Mesodermal cell (in vitro differentiated cells): ENCODE results near the gene SLC6A6.

Experiments
- H3K27ac ChIP-seq: 2 replicates; pipeline ENCODE4 v1.7.0; 2013; ENCODE audit warnings: mild to moderate bottlenecking, low read depth, low read length, moderate library complexity; ENCODE audit not compliant: severe bottlenecking
- H3K36me3 ChIP-seq: 2 replicates; pipeline ENCODE4 v1.7.1; 2013; ENCODE audit warnings: mild to moderate bottlenecking, low read length, moderate library complexity; ENCODE audit not compliant: control insufficient read depth, insufficient read depth
- H3K4me1 ChIP-seq: one replicate; pipeline ENCODE4 v1.7.1; 2013; ENCODE audit warnings: mild to moderate bottlenecking, low read length; ENCODE audit not compliant: insufficient read depth, control insufficient read depth, poor library complexity, severe bottlenecking
- H3K4me3 ChIP-seq: 2 replicates; pipeline ENCODE4 v1.7.0; 2013; ENCODE audit warnings: low read length, control low read depth, mild to moderate bottlenecking; ENCODE audit not compliant: insufficient read depth, poor library complexity, severe bottlenecking; ENCODE audit errors: extremely low read depth
- H3K9me3 ChIP-seq: 2 replicates; pipeline ENCODE4 v1.7.1; 2013; ENCODE audit warnings: mild to moderate bottlenecking, low read length, moderate library complexity; ENCODE audit not compliant: control insufficient read depth
- WGBS, 2 experiments: methylation state at CpG; one replicate each; pipeline ENCODE4 v1.1.5; 2013; ENCODE audit warnings: missing lambda C conversion rate in 2 of 2; ENCODE audit not compliant: insufficient coverage in 2 of 2; 5-methylcytosine and 5-hydroxymethylcytosine counted together

Gene SLC6A6

DNA sequence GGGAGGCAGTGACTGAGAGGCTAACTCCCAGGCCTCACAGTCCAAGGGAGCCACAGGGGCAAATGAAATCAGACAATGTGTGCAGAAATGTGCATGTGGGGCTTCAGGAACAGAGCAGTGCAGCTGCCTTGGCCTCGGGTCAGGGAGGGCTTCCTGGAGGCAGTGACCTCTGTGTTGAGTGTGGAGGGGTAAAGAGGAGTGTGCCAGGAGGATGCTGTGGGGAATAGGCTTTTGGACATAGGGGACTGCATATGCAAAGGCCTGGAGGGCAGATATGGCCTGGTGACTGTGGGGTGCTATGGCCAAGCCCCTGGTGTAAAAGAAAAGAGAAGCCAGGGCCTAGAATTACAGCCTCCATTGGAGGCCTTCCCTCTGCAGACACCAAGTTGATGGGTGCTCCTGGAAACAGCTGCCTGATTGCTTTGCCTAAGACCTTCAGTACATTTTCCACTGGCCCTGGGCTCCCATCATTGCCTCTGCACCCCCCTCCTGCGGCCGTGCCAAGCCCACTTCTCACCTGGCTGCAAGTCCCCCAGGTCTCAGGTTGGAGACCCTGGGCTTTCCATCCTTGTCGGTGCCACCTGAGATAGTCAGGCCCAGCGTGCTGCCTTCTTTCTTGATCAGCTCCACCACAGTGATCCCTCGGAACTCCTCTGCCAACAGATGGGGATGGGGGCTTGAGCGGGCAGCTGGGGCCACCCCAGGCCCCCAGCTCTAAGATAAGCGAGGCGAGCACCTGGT, 122.7 kb downstream of the SLC6A6 start:
- Histone ChIP-seq H3K27ac (no peak overlapping the region), H3K4me3 (no peak overlapping the region), H3K36me3 (no peaks in the 10 kb centered on the region), H3K9me3 (no peaks in the 10 kb centered on the region), H3K4me1 (peaks cover 10% of the 10 kb centered on the region)
- 72 to 75% methylated on average over 4 to 8 of the region's 9 CpGs for WGBS, 2 experiments

DNA sequence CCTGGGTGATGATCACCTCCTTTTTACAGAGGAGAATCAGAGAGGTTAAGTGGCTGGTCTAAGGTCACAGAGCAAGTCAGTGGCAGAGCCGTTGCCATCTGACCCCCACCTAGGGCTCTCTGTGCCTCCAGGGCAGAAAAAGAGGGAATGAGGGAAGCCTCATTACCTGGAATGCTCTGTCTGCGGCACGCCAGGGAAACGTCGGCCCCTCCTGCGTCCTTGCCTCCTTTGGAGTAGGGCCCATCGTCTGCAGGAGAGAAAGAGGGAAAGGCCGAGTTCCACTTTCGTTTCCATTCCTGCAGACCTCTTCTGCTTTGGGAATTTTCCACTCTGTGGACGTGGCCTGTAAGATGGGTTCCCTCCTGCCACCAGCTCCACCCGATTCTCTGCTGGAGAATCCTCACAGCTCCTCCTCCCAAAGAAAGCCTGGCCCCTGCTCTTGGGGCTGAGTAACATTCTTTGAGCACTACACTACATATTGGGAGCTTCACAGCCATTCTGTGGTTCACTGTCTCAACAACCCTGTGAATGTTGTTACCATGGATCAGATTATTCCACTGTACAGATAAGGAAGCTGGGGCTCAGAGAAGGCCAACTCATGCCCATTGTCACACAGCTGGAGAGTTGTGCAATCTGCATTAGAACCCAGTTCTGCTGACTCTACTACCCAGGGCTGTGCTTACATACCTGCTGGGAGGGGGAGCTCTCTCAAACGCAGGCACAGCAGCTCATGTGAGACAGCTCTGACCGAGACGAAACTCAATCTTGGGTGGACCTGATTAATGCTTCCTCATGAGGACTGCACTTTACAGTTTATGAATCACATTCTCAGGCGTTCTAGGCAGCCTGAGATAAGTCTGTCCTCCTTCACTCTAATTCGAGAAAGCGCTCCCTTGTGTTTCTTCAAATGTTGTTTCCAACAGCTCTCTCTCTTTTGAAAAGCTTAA, 123.6 kb downstream of the SLC6A6 start:
- no peaks in the 10 kb centered on the region for H3K9me3 ChIP-seq
- no peaks in the 10 kb centered on the region for H3K36me3 ChIP-seq
- no peak overlapping the region for H3K27ac ChIP-seq
- WGBS, 2 experiments: 61 to 67% methylated on average over 15 of the region's 17 CpGs
- peaks cover 10% of the 10 kb centered on the region for H3K4me1 ChIP-seq
- no peak overlapping the region for H3K4me3 ChIP-seq

DNA sequence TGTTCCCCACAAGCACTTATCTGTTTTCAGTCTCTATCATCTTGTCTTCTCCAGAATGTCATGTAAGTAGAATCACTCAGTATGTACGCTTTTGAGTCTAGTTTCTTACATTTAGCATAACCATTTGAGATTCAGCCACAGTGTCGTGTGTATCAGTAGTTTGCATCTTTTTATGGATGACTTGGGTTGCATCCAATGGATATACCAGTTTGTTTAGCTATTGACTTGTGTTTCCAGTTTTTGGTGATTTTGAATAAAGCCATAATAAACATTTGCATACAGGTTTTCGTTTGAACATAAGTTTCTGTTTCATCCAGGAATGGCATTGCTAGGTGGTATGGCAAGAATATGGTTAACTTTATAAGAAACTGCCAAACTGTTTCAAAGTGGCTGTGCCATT, 125.7 kb downstream of the SLC6A6 start:
- H3K4me1 ChIP-seq: peaks cover 10% of the 10 kb centered on the region
- 90 to 100% methylated on average over 1 to 2 of the region's 3 CpGs for WGBS, 2 experiments
- H3K36me3 ChIP-seq: no peaks in the 10 kb centered on the region
- no peak overlapping the region for H3K27ac ChIP-seq
- no peak overlapping the region for H3K4me3 ChIP-seq
- H3K9me3 ChIP-seq: no peaks in the 10 kb centered on the region

DNA sequence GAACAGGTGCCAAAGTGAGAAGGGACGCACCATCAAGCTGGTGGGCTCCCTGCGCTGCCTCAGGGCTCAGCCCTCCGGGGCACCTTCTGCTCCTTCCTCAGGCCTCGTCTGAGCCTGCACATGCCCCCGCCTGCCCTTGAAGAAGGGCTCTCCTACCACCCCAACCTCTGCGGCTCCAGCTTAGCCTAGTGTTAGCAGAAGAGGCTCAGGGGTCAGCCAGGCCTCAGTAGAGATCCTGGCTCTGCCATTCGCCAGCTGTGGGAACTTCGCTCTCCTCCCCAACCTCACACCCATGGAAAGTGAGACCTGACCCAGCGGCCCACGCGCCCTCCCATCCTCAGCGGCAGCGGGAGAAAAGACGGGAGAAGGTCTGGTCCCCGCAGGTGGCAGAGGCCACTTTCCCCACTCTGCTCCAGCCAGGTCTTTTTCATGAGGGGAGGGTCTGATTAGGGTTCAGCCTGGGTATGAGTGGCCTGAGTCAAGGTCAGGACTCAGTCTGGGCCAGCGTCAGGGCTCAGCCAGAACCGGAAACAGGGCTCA, 129.5 kb downstream of the SLC6A6 start:
- Histone ChIP-seq H3K4me1 (peaks cover 6% of the 10 kb centered on the region), H3K27ac (no peak overlapping the region), H3K4me3 (no peak overlapping the region), H3K9me3 (no peaks in the 10 kb centered on the region), H3K36me3 (no peaks in the 10 kb centered on the region)
- WGBS, 2 experiments: 93 to 96% methylated on average over 12 to 17 of the region's 17 CpGs

DNA sequence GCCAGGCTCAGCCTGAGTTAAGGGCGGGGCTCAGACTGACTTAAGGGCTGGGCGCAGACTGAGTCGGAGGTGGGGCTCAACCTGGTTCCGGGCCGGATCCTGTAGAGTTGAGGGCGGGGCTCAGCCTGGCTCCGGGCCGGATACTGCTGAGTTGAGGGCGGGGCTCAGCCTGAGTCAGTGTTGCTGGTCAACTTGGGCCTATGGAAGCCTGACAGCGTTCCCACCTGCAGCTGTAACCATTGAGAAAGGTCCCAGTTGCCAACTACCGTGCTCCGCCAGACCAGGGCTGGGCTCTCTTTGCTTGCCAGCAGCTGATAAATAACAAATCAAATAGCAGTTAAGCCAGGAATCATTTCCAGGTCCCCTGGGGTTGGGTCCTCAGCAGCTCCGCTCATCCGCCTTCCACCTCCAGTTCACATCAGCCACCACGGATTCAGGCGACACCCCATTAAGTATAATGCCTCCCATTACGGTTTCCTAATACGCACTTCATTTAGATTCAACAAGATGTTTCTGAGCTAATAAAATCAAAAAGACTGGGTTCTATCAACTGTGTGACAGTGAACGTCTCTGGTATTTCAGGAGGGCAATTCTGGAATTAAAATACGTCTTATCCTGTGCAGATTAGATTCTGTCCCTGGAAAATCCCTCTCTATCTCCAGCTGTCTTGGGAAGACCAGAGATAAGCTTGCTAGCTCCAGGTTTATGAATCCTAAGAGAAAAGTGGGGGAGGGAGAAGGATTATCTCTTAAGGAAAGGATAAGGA, 130.5 kb downstream of the SLC6A6 start:
- H3K4me1 ChIP-seq: peaks cover 6% of the 10 kb centered on the region
- H3K4me3 ChIP-seq: no peak overlapping the region
- H3K9me3 ChIP-seq: no peaks in the 10 kb centered on the region
- WGBS, 2 experiments: 54 to 55% methylated on average over 19 of the region's 20 CpGs
- H3K36me3 ChIP-seq: no peaks in the 10 kb centered on the region
- no peak overlapping the region for H3K27ac ChIP-seq

DNA sequence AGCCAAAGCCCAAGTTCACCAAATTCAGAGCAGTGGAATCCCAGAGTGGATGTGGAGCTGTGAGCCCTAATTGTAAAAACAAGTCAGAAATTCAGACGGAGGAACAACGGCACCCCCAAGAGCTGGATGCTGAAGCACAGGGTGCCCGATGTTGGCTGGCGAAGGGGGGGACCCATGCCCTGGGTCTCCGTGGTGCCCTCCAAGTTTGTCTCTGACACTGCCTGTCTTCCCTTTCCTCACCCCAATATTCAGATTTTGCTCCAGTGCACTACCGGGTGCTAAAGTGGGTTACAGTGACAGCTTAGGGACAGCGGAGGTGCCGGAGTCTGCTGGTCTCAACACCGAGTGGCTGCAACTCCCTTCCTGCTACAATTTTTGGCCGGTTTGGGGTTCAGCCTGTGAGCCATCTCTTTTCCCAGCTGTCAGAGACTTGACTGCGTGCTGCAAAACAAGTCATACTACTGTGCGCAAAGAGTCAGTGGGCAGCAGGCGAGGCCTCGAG, 131.1 kb downstream of the SLC6A6 start:
- Histone ChIP-seq H3K27ac (no peak overlapping the region), H3K4me1 (peaks cover 6% of the 10 kb centered on the region), H3K9me3 (no peaks in the 10 kb centered on the region), H3K36me3 (no peaks in the 10 kb centered on the region), H3K4me3 (no peak overlapping the region)
- WGBS, 2 experiments: 94 to 95% methylated on average over 13 to 14 of the region's 14 CpGs

DNA sequence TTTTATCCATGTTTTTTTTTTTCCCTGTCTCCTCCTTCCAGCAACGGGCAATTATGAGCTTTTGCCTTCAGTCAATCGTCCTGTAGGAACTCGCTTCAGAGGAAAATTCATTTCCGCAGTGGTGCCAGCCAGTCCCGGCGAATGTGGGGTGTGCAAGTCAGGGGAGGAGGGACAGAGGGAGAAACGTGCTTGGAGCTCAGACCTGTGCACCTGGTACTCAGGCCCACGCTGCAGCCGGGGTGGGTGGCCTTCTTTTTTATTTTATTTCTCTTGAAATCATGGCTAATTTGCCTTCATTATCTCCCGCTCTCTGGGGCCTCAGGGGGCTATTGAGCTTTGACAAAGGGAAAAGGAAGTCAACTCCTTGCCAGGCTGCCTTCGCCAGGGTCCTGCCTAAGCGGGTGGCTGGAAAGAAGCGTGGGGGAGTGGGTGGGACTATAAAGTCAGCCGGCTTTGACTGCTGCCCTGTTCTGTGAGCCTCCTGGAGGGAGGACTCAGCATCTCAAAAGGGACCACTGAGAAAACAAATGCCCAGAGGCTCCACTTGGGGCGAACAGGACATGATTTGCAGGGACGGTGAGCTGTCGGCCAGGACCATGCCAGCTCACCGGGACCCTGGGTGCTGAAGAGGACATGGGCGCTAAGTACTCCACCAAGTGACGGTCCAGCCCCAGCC, 132.2 kb downstream of the SLC6A6 start:
- H3K4me1 ChIP-seq: peaks cover 6% of the 10 kb centered on the region
- no peak overlapping the region for H3K27ac ChIP-seq
- 34 to 43% methylated on average over 15 of the region's 20 CpGs for WGBS, 2 experiments
- H3K9me3 ChIP-seq: no peaks in the 10 kb centered on the region
- no peaks in the 10 kb centered on the region for H3K36me3 ChIP-seq
- no peak overlapping the region for H3K4me3 ChIP-seq

DNA sequence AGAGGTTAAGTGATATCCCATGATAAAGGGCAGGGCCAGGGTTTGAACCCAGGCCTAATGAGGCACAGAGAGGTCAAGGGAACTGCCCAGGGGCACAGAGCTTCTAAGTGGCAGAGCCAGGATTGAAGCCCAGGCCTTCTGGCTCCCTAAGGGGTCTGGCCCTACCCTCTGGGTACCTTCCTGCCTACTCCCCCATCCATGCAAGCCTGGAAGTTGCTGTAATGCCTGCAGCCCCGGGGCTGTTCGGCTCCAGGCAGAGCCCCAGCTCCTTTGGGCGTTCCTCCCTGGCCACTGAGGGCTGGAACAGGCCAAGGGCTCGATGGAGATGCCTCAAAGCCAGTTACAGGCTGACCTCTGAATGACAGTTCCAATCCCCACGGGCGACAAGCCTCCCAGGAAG, 133.2 kb downstream of the SLC6A6 start:
- H3K4me1 ChIP-seq: peaks cover 6% of the 10 kb centered on the region
- H3K36me3 ChIP-seq: no peaks in the 10 kb centered on the region
- H3K9me3 ChIP-seq: no peaks in the 10 kb centered on the region
- no peak overlapping the region for H3K4me3 ChIP-seq
- 84 to 86% methylated on average over 5 to 6 of the region's 6 CpGs for WGBS, 2 experiments
- no peak overlapping the region for H3K27ac ChIP-seq

DNA sequence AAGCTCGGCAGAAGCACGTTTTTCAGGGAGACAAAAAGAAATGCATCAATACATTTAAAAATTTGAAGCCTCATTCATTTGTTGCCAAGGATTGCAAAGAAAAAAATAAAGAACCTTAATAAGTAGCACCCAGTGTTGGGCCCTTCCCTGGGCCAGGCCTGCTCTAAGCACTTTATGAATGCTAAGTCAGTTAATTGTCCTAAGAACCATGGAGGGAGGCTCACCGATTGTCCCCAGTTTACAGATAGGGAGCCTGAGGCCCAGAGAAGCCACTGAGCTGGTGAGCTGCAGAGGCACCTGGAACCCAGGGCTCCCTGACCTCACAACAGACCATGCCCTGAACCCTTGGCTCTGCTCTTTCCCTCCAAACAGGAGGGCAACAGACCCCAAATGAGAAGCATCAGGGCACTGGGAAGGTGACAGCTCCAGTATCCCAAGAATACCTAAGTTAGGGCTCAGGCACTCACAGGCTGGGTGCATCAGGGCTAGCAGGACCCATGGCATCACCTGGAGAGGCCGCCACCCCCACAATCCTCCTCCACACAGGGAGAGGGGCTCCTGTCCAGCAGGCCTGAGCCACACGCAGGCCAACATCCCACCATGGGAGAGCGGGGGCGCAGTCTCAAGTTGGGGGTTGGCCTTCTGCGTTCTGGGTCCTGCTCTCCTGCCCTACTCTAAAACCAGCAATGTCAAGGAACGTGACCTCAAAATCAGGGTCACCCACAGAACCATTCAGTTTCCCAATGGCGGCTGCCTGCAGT, 133.8 kb downstream of the SLC6A6 start:
- no peak overlapping the region for H3K4me3 ChIP-seq
- H3K4me1 ChIP-seq: peaks cover 6% of the 10 kb centered on the region
- no peaks in the 10 kb centered on the region for H3K36me3 ChIP-seq
- no peaks in the 10 kb centered on the region for H3K9me3 ChIP-seq
- WGBS, 2 experiments: 88 to 95% methylated on average over 5 to 9 of the region's 10 CpGs
- no peak overlapping the region for H3K27ac ChIP-seq
